Frontal cortex (tissue), 4 donors: Measurements from ENCODE around the gene HNRNPH1. TPM values are rescaled to one million over a fixed set of nuclear protein-coding genes. Genes with fewer than 3 reads are reported as not detected.

ENCODE experiments used
- DNase-seq, 2 donors: peaks; one replicate each; pipeline ENCODE4 v3.0.0; 2012; ENCODE audit warnings: low spot score in 2 of 2
- FAIRE-seq: peaks from 2 replicates; lab custom pipeline; 2012; peaks lifted over from hg19 to GRCh38; lab: Jason Lieb, UNC
- total RNA-seq: library from RNA; depleted of rRNA; stranded (reverse); fragments of >200 nt; gene quantifications from one replicate; pipeline ENCODE4 v1.2.3, GENCODE V29; 2014
- donor health status: control.
- donor health status: control.
- donor health status: control.

HNRNPH1 gene
- total RNA-seq, 1 donor from 2014 or later = 818 TPM

DNA sequence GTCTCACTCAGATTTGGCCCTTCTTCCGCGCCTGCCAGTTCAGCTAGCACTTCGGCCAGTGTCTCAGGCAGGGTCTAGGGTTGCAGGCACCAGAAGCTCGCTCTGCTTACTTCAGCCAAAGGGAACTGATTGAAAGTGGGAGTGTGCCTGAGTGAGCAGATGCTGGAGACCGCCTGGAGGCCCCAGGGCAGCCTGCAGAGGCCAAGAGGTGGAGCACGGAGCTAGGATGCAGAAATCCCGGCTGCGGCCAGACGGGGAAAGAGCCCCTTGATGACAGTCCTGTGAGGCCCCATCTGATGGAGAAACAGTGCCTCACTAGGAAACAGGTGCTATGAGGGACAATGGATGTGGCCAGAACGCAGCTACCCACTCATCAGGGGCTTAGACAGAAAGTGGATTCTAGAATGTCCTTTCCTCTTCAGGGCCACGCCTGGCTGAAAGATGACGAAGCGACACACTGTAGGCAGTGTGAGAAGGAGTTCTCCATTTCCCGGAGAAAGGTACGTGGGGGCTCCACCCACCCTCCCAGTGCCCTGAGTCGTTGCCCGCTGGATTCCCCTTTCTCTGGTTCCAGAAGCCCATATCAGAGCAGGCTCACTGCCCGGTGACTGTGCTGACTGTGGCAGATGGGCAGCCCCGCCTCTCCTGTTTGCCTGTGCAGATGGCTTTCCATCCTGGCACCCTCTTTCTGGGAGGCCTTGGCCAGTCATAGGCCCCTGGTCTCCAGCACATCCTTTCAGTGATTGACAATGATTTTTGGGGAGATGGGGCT is 16.1 kb downstream of the HNRNPH1 start:
- DNase-seq = no peak
- FAIRE-seq = no peak

DNA sequence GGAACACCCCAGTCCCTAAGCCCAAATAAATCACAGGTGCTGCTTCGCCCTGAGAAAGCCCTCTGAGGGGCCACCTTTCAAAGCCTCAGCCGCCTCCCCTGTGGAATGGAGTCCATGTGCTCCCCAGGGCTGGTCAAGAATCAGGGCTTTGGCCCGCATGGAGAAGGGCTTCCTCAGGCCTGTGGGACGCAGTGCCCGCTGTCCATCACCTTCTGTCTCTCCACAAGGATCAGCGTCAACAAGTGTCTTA is 16.6 kb downstream of the HNRNPH1 start:
- DNase-seq = no peak
- no peak for FAIRE-seq

DNA sequence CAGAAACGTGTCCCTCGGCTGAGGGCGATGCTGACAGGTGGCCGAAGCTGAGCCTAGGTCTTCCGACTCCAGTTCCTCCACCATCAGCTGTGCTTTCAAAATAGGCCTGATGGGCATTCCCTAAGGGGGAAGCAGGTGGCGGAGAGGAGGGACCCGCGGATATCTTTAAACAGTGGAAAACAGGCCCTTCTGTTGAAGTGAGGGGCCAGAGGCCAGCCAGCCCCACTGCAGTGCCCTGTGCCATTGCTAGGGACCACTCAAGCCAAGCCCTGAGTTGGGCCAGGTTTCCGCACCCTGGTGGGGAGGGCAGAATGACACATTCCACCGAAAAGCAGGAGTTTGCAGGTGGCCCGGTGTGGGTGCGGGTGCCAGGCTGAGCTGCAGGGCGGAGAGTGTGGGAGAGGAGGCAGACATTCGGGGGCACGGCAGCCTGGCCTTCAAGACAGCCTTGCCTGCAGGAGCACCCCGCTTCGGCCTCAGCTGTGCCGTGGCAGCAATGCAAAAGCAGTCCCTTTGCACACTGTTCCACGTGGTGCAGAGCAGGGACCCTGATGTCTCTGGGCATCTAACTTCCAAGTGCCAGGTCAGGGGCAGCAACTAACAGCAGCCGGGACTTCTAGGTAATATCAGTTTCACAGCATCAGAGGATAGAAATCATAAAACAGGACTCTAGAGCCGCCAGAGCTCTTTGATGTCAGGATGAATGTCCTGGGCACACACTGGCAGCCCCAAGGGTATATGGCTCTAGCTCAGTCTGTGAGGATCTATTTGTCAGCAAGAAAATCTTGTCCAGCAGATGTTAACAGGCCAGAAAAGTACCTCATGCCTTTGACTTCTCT is 17.2 kb downstream of the HNRNPH1 start:
- no peak for DNase-seq
- no peak for FAIRE-seq

DNA sequence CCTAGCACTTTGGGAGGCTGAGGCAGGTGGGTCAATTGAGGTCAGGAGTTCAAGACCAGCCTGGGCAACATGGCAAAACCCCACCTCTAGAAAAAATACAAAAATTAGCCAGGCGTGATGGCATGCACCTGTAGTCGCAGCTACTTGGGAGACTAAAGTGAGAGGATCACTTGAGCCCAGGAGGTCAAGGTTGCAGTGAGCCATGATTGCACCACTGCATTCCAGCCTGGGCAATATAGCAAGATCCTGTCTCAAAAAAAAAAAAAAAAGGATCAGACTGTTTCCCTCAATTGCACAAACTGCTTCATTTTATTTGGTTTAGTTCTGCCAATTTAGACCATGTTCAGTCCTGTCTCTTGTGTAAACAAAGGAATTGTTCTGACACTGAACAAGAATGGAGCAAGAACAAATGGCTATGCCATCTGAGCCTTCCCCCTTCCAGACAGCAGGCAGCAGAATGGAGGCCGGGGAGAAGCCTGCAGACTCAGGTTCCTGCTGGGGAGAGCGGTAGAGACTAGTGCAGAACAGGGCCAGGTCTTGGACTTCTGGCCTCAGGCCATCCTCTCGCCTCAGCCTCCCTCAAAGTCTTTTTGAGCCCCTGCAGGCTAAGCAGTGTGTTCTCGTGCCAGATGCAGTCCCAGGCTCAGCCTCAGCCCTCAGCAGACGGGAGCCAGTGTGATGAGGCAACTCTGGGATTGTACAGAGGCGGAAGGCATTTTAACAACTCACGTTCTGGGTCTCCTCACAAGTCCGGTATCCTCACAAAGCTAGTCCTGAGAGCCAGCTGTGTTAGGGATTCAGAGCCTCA is 18.2 kb downstream of the HNRNPH1 start:
- DNase-seq (no peak), FAIRE-seq (no peak)

DNA sequence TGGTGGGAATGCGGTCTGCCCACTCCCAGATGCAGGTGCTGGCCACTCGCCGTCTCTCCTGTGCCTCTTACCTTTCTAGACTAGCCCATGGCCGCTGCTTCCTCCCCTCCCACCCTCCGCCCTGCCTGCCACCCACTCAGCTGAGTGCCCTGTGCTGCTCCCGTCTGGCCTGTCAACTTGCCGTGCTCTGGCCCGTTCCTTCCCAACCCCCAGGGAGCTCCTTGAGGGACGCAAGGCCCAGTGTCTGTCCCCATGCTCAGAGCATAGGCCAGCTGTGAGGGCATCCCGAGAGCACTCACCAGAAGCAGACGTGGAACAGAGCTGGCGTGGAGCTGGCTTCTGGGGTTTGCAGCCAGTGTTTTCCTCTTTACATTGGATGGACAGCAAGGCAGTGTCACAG is 20.2 kb downstream of the HNRNPH1 start:
- FAIRE-seq (no peak), DNase-seq (no peak)

DNA sequence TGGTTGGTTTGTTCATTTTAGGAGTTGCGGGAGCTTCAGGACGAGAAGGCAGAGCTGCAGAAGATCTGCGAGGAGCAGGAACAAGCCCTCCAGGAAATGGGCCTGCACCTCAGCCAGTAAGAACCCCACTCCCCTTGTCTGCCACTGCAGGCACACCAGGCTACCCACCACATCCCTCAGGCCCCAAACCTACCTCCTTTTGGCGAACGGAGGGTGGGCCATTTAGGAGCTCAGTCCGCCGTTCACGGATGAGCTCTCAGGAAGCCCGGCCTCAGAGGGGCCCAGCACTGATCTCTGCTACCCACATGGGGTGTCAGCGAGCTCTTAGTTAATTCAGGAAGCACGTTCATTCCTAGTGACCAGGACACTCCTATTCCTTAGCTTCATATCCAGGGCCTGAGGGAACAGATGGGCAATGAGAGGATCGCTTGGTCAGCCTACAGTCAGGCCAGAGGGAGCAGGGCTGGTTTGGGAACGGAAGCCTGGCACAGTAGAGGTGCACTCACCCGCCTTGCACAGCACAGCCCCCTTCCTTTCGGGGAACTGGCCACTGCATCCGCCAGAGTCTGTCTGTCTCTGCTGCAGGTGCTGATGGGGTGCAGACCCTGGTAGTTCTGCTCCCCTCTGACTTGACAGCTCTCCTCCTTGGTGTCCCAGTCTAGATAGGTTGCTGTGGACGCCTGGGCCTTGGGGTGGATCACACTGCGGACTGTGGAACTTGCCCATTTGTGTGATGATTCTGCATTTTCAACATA is 21.4 kb downstream of the HNRNPH1 start:
- no peak for DNase-seq
- FAIRE-seq = no peak

DNA sequence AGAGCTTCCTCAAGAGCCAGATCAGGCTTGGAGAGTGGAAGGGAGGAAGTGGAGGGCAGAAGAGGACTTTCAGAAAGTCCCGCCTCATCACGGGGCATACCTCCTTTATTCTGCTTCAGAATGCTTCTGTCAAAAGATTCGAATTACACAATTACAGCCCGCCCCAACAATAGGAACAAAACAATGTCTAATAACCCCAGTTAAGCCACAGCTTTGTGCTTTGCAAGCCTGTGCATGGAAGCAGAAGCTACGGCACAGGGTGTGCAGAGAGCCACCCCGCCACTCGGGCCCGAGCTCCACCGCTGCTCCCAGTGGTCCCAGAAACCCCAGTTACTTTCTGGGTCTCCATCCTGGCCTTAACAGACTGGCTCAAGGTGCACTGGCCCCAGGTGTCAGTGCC is 23.5 kb downstream of the HNRNPH1 start:
- no peak for DNase-seq
- FAIRE-seq = no peak

DNA sequence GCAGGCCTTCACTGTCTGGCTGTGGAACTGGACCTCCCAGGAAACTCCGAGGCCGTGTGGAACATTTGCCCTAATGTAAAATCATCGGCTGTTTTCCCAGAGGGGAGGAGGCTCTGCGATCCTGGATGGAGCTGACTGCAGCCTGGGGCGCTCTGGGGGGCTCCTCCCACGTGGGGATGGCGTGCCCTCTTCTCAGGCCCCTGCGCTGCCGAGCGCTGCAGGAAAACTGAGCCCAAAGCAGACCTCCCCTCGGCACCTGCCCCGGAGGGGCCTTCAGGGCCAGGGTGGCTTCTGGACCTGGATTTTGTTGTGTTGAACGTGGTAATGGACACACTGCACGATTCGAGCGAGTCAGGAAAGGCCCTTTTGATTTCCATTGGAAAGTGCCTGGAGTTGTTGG is 23.9 kb downstream of the HNRNPH1 start:
- DNase-seq (no peak), FAIRE-seq (no peak)

DNA sequence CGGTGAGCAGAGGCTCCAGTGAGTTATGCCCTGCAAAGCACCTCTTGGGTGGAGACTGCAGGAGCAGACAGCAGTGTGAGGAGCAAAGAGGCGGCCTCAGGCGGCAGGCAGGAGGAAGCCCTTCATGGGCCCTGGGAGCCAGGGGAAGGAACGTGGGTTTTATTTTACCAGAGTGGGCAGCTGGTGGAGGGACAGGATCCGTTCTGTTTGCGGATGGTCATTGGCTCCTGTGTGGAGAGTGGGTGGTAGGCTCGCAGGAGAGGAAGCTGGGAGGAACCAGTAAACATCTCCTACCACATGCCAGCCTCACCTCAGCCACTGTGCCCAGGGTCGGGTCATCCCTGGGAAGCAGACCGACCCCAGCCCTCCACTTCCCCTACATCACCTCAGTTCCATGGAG is 24.4 kb downstream of the HNRNPH1 start:
- FAIRE-seq (no peak), DNase-seq (no peak)

DNA sequence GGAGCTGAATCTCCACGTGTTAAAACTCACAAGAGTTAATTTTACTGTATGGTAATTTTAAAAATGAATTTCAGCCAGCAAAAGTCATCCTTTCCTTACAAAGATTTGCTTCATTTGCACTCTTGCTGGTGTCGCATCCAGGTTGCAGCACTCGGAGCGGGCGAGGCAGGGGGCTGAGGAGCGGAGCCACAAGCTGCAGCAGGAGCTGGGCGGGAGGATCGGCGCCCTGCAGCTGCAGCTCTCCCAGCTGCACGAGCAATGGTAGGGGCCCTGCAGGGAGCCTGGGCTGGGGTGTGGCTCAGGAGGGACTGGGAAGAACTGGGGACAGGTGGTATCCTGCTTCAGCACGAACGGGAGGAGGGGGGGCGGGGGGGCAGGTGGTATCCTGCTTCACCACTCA is 27.1 kb downstream of the HNRNPH1 start:
- FAIRE-seq (no peak), DNase-seq (no peak)

DNA sequence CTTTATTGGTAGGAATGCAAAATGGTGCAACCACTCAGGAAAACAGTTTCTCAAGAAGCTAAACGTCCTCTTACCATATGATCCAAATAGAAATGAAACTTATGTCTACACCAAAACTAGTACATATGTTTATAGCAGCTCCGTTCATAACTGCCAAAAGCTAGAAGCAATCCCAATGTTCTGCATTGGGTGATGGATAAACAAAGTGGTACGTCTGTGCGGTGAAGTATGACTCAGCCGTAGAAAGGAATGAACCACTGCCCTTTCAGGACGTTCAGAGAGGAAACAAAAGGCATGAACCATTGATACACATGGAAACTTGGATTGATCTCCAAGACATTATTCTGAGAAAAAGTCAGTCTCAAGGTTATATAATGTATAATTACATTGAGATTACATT is 27.6 kb downstream of the HNRNPH1 start:
- no peak for FAIRE-seq
- no peak for DNase-seq

DNA sequence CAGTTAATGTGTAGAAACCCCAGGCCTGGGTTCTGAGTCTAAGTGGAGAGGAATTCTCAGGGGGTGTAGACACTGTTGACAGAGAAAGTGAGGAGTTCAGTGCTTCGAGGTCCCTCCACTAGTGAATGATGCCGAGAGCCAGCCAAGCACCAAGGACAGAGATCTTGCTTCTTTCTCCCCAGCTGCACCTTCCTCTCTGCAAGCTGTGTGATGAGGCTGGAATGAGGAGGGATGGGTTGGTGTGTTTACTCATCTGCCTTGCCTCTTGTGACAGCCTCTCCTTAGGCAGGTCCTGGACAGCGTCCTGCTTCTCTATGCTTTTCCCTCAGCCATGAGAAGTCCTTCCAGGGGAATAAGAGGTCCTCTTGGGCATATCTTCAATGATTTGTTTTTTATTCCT is 35.3 kb downstream of the HNRNPH1 start:
- FAIRE-seq (no peak), DNase-seq (no peak)

DNA sequence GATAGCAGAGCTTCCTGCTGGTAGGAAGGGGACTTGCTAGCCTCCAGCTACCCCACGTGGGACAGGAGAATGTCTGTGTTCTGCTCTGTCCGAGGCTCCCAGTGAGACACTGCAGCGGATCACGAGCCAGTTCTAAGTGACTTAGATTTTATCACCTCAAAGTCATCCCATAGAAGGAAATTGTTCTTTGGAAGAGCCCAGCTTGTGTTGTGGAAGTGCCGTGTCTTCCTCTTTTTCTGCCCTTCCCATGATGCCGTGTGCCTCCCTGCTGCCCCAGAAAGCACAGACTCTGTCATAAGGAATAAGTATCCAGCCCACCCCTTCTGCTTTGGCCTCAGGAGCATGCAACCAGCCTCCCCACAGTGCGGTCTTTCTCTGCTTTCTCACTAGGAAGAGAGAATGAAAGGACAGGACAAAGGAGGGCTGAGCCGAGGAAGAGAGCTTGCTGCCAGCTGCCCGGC is 37.5 kb downstream of the HNRNPH1 start:
- no peak for DNase-seq
- no peak for FAIRE-seq

DNA sequence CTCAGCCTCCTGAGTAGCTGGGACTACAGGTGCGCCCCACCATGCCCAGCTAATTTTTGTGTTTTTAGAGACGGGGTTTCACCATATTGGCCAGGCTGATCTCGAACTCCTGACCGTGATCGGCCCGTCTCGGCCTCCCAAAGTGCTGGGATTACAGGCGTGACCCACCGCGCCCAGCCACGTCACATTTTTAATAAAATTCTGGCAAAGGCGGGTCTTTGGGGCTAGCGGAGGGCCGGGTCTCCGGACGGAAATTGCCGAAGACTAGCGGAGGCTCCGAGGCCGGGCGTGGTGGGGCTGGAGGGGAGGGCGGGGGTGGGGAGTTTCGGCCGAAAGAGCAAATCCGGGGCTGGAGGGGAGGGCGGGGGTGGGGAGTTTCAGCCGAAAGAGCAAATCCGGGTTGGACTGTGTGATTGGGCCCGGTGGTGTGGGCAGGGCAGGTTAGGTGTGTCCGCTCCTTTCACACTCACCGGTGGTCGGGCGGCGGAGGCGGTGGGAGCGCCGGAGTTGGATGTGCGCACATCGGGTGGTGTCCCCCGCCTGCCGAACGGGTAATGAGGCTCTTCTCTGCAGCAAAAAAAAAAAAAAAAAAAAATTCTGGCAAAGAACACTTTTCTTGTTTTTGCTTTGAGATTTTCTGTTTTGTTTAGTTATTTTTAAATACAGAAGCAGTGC is 46.0 kb downstream of the HNRNPH1 start:
- no peak for DNase-seq
- FAIRE-seq = no peak

DNA sequence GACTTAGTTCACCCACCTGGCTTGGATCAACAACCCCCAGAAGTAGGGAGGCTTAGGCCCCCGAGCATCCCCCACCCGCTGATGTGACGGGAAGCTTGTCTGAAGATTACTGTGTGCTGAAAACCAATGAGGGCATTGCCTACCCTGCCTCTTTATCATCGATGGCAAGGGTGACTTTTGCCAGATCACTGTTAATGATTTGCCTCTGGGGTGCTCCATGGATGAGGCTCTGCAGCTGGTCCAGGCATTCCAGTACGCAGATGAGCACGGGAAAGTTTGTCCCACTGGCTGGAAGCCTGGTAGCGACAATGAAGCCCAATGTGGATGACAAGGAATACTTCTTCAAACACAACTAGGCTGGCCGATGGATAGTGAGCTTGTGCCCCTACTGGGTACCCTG is 51.1 kb downstream of the HNRNPH1 start:
- DNase-seq (no peak), FAIRE-seq (no peak)

DNA sequence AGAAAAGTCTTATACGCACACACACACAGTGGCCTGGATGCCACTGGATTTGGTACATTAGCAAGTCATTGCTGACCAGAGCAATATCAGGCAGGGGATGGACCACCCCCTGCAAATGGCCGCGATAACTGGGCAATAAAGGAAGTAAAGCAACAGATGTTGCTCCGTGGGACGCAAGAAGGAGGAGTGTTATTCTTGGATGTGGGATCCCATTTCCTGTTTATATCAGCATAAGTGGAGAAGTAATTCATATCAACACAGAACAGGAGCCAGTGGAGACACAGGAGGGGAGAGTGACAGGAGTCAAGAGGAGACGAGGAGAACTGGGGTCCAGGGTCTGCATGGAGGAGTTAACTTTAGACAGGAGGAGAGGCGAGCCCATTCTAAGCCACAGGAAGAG is 54.8 kb downstream of the HNRNPH1 start:
- DNase-seq (no peak), FAIRE-seq (no peak)

DNA sequence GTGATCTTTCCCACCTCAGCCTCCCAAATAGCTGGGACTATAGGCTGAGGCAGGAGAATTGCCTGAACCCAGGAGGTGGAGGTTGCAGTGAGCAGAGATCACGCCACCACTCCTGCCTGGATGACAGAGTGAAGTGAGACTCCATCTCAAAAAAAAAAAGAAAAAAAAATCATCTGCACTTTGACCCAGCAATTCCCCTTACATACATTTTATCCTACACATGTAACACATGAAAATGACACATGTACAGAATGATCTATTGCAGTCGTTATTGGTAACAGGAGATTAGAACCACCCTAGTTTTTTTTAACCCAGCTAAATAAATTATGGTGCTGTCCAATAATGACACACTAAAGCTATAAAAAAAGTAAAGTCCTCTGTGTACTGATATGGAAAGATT is 58.9 kb downstream of the HNRNPH1 start:
- DNase-seq (no peak), FAIRE-seq (no peak)
